ENCODE measurements around the gene SLC13A1.
"Not testable (repeated sequence)": the region's sequence is repeated elsewhere in the genome, so short reads cannot be mapped to it uniquely, and the experiment has no call there.

SLC13A1 gene

GRCh38 chr7:123096434-123096833 is 103.3 kb downstream of the SLC13A1 start:
- H3K9me3 ChIP-seq (ENCODE audit: control insufficient read depth, insufficient read depth, low read depth, low read length), result no peaks in the 10 kb centered on the region
- TF ChIP-seq ZNF473 (tag by site-specific recombination; IDR thresholded peaks at IDR 0.05) (no peak), ZFHX2 (tag by site-specific recombination; conservative IDR thresholded peaks at IDR 0.05) (no peak)
- no peak overlapping the region for H3K27ac ChIP-seq (ENCODE audit: extremely low read depth, low read depth, low read length)
- no peaks in the 10 kb centered on the region for H3K4me1 ChIP-seq (ENCODE audit: control insufficient read depth, insufficient read depth, low read length)
- POLR2A ChIA-PET, result no interaction called here
- no peak overlapping the region for H3K4me3 ChIP-seq (ENCODE audit: low read depth, low read length)
- CTCF ChIA-PET, result no interaction called here
- no peaks in the 10 kb centered on the region for H3K36me3 ChIP-seq (ENCODE audit: control insufficient read depth in 2 of 2, insufficient read depth in 1 of 2, low read length in 2 of 2)

GRCh38 chr7:123090456-123090855 is 109.3 kb downstream of the SLC13A1 start:
- no peak for TF ChIP-seq ATF2 (tag by site-specific recombination; IDR thresholded peaks at IDR 0.05; ENCODE audit: low read depth)
- TF ChIP-seq BCL11A (tag by site-specific recombination; IDR thresholded peaks at IDR 0.05; ENCODE audit: low read depth), result no peak
- TF ChIP-seq HOXA7 (CRISPR knock-in tag; IDR thresholded peaks at IDR 0.05; ENCODE audit: borderline replicate concordance), result no peak
- no peak for TF ChIP-seq HIC1 (tag by site-specific recombination; IDR thresholded peaks at IDR 0.05)
- no peak for TF ChIP-seq ZNF155 (tag by site-specific recombination; IDR thresholded peaks at IDR 0.05)
- no peak for TF ChIP-seq HOXD13 (CRISPR knock-in tag; IDR thresholded peaks at IDR 0.05; ENCODE audit: borderline replicate concordance)
- no peak for TF ChIP-seq ZNF513 (tag by site-specific recombination; IDR thresholded peaks at IDR 0.05)
- no peak for TF ChIP-seq ZBTB1 (tag by site-specific recombination; IDR thresholded peaks at IDR 0.05)
- no peaks in the 10 kb centered on the region for H3K4me1 ChIP-seq (ENCODE audit: control insufficient read depth, insufficient read depth, low read length)
- H3K4me3 ChIP-seq (ENCODE audit: low read depth, low read length), result no peak overlapping the region
- H3K36me3 ChIP-seq (ENCODE audit: control insufficient read depth in 2 of 2, insufficient read depth in 1 of 2, low read length in 2 of 2), result no peaks in the 10 kb centered on the region
- no peak overlapping the region for H3K27ac ChIP-seq (ENCODE audit: extremely low read depth, low read depth, low read length)
- ChIA-PET POLR2A (no interaction called here), CTCF (interaction anchor here (0.6 kb wide), 1 partner anchor 66 kb away, joined by 3 read pairs; no protein-coding TSS in a partner anchor)
- H3K9me3 ChIP-seq (ENCODE audit: control insufficient read depth, insufficient read depth, low read depth, low read length), result no peaks in the 10 kb centered on the region

GRCh38 chr7:123086910-123087309 is 112.9 kb downstream of the SLC13A1 start:
- H3K9me3 ChIP-seq (ENCODE audit: control insufficient read depth, insufficient read depth, low read depth, low read length); H3K27ac ChIP-seq (ENCODE audit: extremely low read depth, low read depth, low read length); CTCF ChIA-PET; H3K36me3 ChIP-seq (ENCODE audit: control insufficient read depth in 2 of 2, insufficient read depth in 1 of 2, low read length in 2 of 2); H3K4me3 ChIP-seq (ENCODE audit: low read depth, low read length); H3K4me1 ChIP-seq (ENCODE audit: control insufficient read depth, insufficient read depth, low read length); POLR2A ChIA-PET: not testable (repeated sequence)
- peak; percentile 83; the same call in 1 of the 2 replicates for TF ChIP-seq ZNF280D (tag by site-specific recombination; IDR thresholded peaks at IDR 0.05)
- TF ChIP-seq ZNF146 (tag by site-specific recombination; IDR thresholded peaks at IDR 0.05), result peak; percentile 83

- CTCF ChIA-PET; H3K4me1 ChIP-seq (ENCODE audit: control insufficient read depth, insufficient read depth, low read length); POLR2A ChIA-PET; H3K4me3 ChIP-seq (ENCODE audit: low read depth, low read length); H3K9me3 ChIP-seq (ENCODE audit: control insufficient read depth, insufficient read depth, low read depth, low read length); H3K36me3 ChIP-seq (ENCODE audit: control insufficient read depth in 2 of 2, insufficient read depth in 1 of 2, low read length in 2 of 2); H3K27ac ChIP-seq (ENCODE audit: extremely low read depth, low read depth, low read length): not testable (repeated sequence)
Observed at GRCh38 chr7:123084861-123085260, 114.9 kb downstream of the SLC13A1 start.
